WTC11 (cell line): Measurements from ENCODE around the gene CERCAM. TPM values are rescaled to one million over a fixed set of nuclear protein-coding genes. Genes with fewer than 3 reads are reported as not detected.
A peak's percentile ranks its signal among the peaks of the same experiment; 100 is the strongest.

Experiments used
- AR ChIP-seq: fragments of 250-450 bp; sonication (Bioruptor Pico); IDR thresholded peaks from 2 replicates; pipeline ENCODE4 v1.9.0; 2021; ENCODE audit warnings: mild to moderate bottlenecking
- ATF1 ChIP-seq: sonication (generic); formaldehyde crosslinking; IDR thresholded peaks from 2 replicates; pipeline ENCODE4 v1.8.1; 2023; ENCODE audit warnings: mild to moderate bottlenecking, moderate library complexity, missing genetic modification reagents
- ATF3 ChIP-seq: sonication (generic); formaldehyde crosslinking; conservative IDR thresholded peaks from 2 replicates; pipeline ENCODE4 v1.8.1; 2022; ENCODE audit warnings: mild to moderate bottlenecking, missing genetic modification reagents
- CBFB ChIP-seq: sonication (generic); formaldehyde crosslinking; IDR thresholded peaks from 2 replicates; pipeline ENCODE4 v1.8.1; 2022; ENCODE audit warnings: mild to moderate bottlenecking, low read depth, missing genetic modification reagents
- CREB1 ChIP-seq: sonication (generic); formaldehyde crosslinking; IDR thresholded peaks from 2 replicates; pipeline ENCODE4 v1.8.0; 2023; ENCODE audit warnings: mild to moderate bottlenecking, missing genetic modification reagents
- E2F4 ChIP-seq: sonication (generic); formaldehyde crosslinking; IDR thresholded peaks from 2 replicates; pipeline ENCODE4 v1.8.1; 2022; ENCODE audit warnings: low read depth, mild to moderate bottlenecking, moderate library complexity, missing genetic modification reagents, borderline replicate concordance
- FOXP4 ChIP-seq: sonication (generic); formaldehyde crosslinking; IDR thresholded peaks from 2 replicates; pipeline ENCODE4 v1.8.0; 2022; ENCODE audit warnings: mild to moderate bottlenecking, missing genetic modification reagents
- GRHL2 ChIP-seq: fragments of 250-450 bp; sonication (Bioruptor Pico); IDR thresholded peaks from 2 replicates; pipeline ENCODE4 v1.8.0; 2022; ENCODE audit warnings: mild to moderate bottlenecking, moderate library complexity; ENCODE audit not compliant: insufficient replicate concordance, severe bottlenecking
- HMGA2 ChIP-seq: fragments of 250-450 bp; sonication (Bioruptor Pico); IDR thresholded peaks from 2 replicates; pipeline ENCODE4 v1.4.0; 2021; ENCODE audit warnings: mild to moderate bottlenecking, moderate library complexity
- KAT7 ChIP-seq: sonication (generic); formaldehyde crosslinking; IDR thresholded peaks from 2 replicates; pipeline ENCODE4 v1.8.1; 2023; ENCODE audit warnings: missing genetic modification reagents, mild to moderate bottlenecking, borderline replicate concordance
- MYBL2 ChIP-seq: sonication (generic); formaldehyde crosslinking; IDR thresholded peaks from 2 replicates; pipeline ENCODE4 v1.8.1; 2023; ENCODE audit warnings: mild to moderate bottlenecking, moderate library complexity, missing genetic modification reagents
- NFATC4 ChIP-seq: fragments of 250-450 bp; sonication (Bioruptor Pico); IDR thresholded peaks from 2 replicates; pipeline ENCODE4 v1.9.0; 2021; ENCODE audit warnings: mild to moderate bottlenecking
- NFE2L1 ChIP-seq: sonication (generic); formaldehyde crosslinking; IDR thresholded peaks from 2 replicates; pipeline ENCODE4 v1.8.1; 2023; ENCODE audit warnings: missing genetic modification reagents
- NFYB ChIP-seq: sonication (generic); formaldehyde crosslinking; conservative IDR thresholded peaks from 2 replicates; pipeline ENCODE4 v1.8.0; 2022; ENCODE audit warnings: low read depth, missing genetic modification reagents
- NR1H2 ChIP-seq: sonication (generic); formaldehyde crosslinking; IDR thresholded peaks from 2 replicates; pipeline ENCODE4 v1.9.0; 2021; ENCODE audit warnings: mild to moderate bottlenecking, moderate library complexity, missing genetic modification reagents
- NR2C2 ChIP-seq: sonication (generic); formaldehyde crosslinking; IDR thresholded peaks from 2 replicates; pipeline ENCODE4 v1.8.0; 2022; ENCODE audit warnings: mild to moderate bottlenecking, missing genetic modification reagents
- OVOL2 ChIP-seq: fragments of 250-450 bp; sonication (Bioruptor Pico); IDR thresholded peaks from 2 replicates; pipeline ENCODE4 v1.9.0; 2021; ENCODE audit warnings: mild to moderate bottlenecking, borderline replicate concordance
- RORB ChIP-seq: fragments of 250-450 bp; sonication (Bioruptor Pico); IDR thresholded peaks from 2 replicates; pipeline ENCODE4 v1.9.0; 2021; ENCODE audit warnings: mild to moderate bottlenecking
- SP1 ChIP-seq: sonication (generic); formaldehyde crosslinking; conservative IDR thresholded peaks from 2 replicates; pipeline ENCODE4 v1.8.1; 2022; ENCODE audit warnings: missing genetic modification reagents
- TCF7 ChIP-seq: sonication (generic); formaldehyde crosslinking; IDR thresholded peaks from 2 replicates; pipeline ENCODE4 v1.8.0; 2022; ENCODE audit warnings: mild to moderate bottlenecking, low read depth, missing genetic modification reagents, moderate library complexity
- TEAD1 ChIP-seq: sonication (generic); formaldehyde crosslinking; IDR thresholded peaks from 2 replicates; pipeline ENCODE4 v1.8.0; 2022; ENCODE audit warnings: mild to moderate bottlenecking, missing genetic modification reagents
- TEAD4 ChIP-seq: sonication (generic); formaldehyde crosslinking; IDR thresholded peaks from 2 replicates; pipeline ENCODE4 v1.8.0; 2022; ENCODE audit warnings: mild to moderate bottlenecking, missing genetic modification reagents
- ZBTB21 ChIP-seq: sonication (generic); formaldehyde crosslinking; IDR thresholded peaks from 2 replicates; pipeline ENCODE4 v1.8.1; 2023; ENCODE audit warnings: mild to moderate bottlenecking, missing genetic modification reagents, borderline replicate concordance
- ZNF219 ChIP-seq: sonication (generic); formaldehyde crosslinking; IDR thresholded peaks from 2 replicates; pipeline ENCODE4 v1.8.0; 2023; ENCODE audit warnings: missing genetic modification reagents, mild to moderate bottlenecking, borderline replicate concordance
- ZNF512 ChIP-seq: sonication (generic); formaldehyde crosslinking; IDR thresholded peaks from 2 replicates; pipeline ENCODE4 v1.8.1; 2022; ENCODE audit warnings: missing genetic modification reagents, borderline replicate concordance
- total RNA-seq: library from RNA; stranded (reverse); gene quantifications from 3 replicates; pipeline ENCODE4 v1.2.3, GENCODE V29; 2021
- TF ChIP-seq, protein P1 (sequence below): sonication (generic); formaldehyde crosslinking; IDR thresholded peaks from 2 replicates; pipeline ENCODE4 v1.8.1; 2022; ENCODE audit warnings: mild to moderate bottlenecking, moderate library complexity, missing genetic modification reagents
- TF ChIP-seq, protein P2 (sequence below): sonication (generic); formaldehyde crosslinking; IDR thresholded peaks from 2 replicates; pipeline ENCODE4 v1.8.1; 2022; ENCODE audit warnings: low read depth, missing genetic modification reagents, borderline replicate concordance
- TF ChIP-seq, protein P3 (sequence below): sonication (generic); formaldehyde crosslinking; IDR thresholded peaks from 2 replicates; pipeline ENCODE4 v1.8.1; 2023; ENCODE audit warnings: mild to moderate bottlenecking, moderate library complexity, missing genetic modification reagents

CERCAM gene
- total RNA-seq, 1 experiment from 2014 or later = 15.2 TPM

DNA sequence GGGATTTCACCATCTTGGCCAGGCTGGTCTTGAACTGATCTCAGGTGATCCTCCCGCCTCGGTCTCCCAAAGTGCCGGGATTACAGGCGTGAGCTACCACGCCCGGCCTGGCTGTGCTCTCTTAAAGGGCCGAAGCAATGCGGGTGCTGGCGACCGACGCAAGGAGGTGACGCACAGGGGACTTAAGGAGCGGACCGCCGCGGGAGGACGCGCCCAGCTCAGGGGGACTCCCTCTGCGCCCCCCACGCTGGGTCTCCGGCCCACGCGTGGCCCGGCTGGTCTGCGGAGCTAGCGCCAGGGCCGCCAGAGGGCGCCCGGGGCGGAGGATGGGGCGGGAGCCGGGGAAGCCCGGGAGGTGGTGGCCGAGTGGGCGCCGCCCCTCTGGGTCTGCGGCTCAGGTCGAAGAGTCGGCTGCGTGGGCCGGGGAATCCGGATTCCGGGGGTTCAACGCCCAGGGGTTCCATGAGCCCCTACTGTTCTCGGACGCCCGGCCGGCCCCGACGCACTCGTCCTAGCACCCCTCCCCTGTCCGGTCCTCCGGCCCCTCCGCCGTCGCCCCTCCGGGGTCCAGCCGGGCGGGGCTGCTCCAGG is 502 bp upstream of the CERCAM start (continued):
- TF ChIP-seq E2F4 (CRISPR knock-in tag) (no peak), ZNF219 (no peak), ATF3 (no peak), TEAD4 (CRISPR knock-in tag) (no peak), NR1H2 (CRISPR knock-in tag) (no peak), ZBTB21 (CRISPR knock-in tag) (peak; percentile 61; the same call in 1 of the 2 replicates), CBFB (CRISPR knock-in tag) (no peak), HMGA2 (CRISPR knock-in tag) (no peak), KAT7 (CRISPR knock-in tag) (no peak), CREB1 (no peak), NFE2L1 (CRISPR knock-in tag) (no peak), SP1 (CRISPR knock-in tag) (0 out of 2 replicates have a peak, but pooled peaks have one; percentile 6), RORB (CRISPR knock-in tag) (no peak), TEAD1 (no peak), MYBL2 (peak; percentile 25; the same call in 1 of the 2 replicates), GRHL2 (CRISPR knock-in tag) (no peak), NFATC4 (CRISPR knock-in tag) (no peak), NR2C2 (CRISPR knock-in tag) (no peak), FOXP4 (CRISPR knock-in tag) (no peak), ATF1 (CRISPR knock-in tag) (0 out of 2 replicates have a peak, but pooled peaks have one; percentile 25), AR (no peak), ZNF512 (no peak), TCF7 (no peak), OVOL2 (CRISPR knock-in tag) (no peak), NFYB (CRISPR knock-in tag) (no peak)
- TF ChIP-seq, protein P1, sequence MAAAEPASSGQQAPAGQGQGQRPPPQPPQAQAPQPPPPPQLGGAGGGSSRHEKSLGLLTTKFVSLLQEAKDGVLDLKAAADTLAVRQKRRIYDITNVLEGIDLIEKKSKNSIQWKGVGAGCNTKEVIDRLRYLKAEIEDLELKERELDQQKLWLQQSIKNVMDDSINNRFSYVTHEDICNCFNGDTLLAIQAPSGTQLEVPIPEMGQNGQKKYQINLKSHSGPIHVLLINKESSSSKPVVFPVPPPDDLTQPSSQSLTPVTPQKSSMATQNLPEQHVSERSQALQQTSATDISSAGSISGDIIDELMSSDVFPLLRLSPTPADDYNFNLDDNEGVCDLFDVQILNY (CRISPR knock-in tag) = 0 out of 2 replicates have a peak, but pooled peaks have one; percentile 50
- TF ChIP-seq, protein P2, sequence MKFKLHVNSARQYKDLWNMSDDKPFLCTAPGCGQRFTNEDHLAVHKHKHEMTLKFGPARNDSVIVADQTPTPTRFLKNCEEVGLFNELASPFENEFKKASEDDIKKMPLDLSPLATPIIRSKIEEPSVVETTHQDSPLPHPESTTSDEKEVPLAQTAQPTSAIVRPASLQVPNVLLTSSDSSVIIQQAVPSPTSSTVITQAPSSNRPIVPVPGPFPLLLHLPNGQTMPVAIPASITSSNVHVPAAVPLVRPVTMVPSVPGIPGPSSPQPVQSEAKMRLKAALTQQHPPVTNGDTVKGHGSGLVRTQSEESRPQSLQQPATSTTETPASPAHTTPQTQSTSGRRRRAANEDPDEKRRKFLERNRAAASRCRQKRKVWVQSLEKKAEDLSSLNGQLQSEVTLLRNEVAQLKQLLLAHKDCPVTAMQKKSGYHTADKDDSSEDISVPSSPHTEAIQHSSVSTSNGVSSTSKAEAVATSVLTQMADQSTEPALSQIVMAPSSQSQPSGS = no peak
- TF ChIP-seq, protein P3, sequence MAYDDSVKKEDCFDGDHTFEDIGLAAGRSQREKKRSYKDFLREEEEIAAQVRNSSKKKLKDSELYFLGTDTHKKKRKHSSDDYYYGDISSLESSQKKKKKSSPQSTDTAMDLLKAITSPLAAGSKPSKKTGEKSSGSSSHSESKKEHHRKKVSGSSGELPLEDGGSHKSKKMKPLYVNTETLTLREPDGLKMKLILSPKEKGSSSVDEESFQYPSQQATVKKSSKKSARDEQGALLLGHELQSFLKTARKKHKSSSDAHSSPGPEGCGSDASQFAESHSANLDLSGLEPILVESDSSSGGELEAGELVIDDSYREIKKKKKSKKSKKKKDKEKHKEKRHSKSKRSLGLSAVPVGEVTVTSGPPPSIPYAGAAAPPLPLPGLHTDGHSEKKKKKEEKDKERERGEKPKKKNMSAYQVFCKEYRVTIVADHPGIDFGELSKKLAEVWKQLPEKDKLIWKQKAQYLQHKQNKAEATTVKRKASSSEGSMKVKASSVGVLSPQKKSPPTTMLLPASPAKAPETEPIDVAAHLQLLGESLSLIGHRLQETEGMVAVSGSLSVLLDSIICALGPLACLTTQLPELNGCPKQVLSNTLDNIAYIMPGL (CRISPR knock-in tag) = peak; percentile 93
